ENCODE data around the gene C1GALT1C1L. TPM values are rescaled to one million over a fixed set of nuclear protein-coding genes. Genes with fewer than 3 reads are reported as not detected.

Gene C1GALT1C1L
- total RNA-seq, 1 experiment from 2014 or later = 0.54 TPM

- no TSS peak for BruUV-seq (replicated peaks)
- POLR2A ChIA-PET = no interaction called here
- intact Hi-C loops (cut with micrococcal nuclease; ENCODE audit: unreplicated experiment) = no loop called here
Measured at GRCh38 chr2:43675646-43676321, 445 bp downstream of the C1GALT1C1L start.

GRCh38 chr2:43657241-43657640 lies 19.0 kb downstream of the C1GALT1C1L start:
- no peaks in the 10 kb centered on the region for H3K9me3 ChIP-seq (ENCODE audit: control insufficient read depth, insufficient read depth, low read depth, low read length)
- no peaks in the 10 kb centered on the region for H3K27me3 ChIP-seq (ENCODE audit: control insufficient read depth, insufficient read depth, low read length)
- in situ Hi-C loops (cut with HindIII; ENCODE audit: low pct_unique_long_range_greater_than_20kb, low sequenced_read_pairs) = no loop called here
- H3K4me1 ChIP-seq (ENCODE audit: control insufficient read depth, insufficient read depth, low read length) = no peaks in the 10 kb centered on the region
- no peak for DNase-seq (ENCODE audit: low read depth, low spot score)
- no peak overlapping the region for H3K4me3 ChIP-seq (ENCODE audit: low read depth in 2 of 2, low read length in 2 of 2)
- no TSS peak for BruUV-seq (replicated peaks)
- H3K27ac ChIP-seq (ENCODE audit: low read length) = no peak overlapping the region
- ATAC-seq = no peak
- intact Hi-C loops (cut with micrococcal nuclease; ENCODE audit: unreplicated experiment) = no loop called here
- H3K36me3 ChIP-seq (ENCODE audit: control insufficient read depth, insufficient read depth, low read length) = no peaks in the 10 kb centered on the region
- no peak for TF ChIP-seq SIN3A (IDR thresholded peaks at IDR 0.05; ENCODE audit: borderline replicate concordance, insufficient read depth, low read depth, low read length)
- TF ChIP-seq, protein P1, sequence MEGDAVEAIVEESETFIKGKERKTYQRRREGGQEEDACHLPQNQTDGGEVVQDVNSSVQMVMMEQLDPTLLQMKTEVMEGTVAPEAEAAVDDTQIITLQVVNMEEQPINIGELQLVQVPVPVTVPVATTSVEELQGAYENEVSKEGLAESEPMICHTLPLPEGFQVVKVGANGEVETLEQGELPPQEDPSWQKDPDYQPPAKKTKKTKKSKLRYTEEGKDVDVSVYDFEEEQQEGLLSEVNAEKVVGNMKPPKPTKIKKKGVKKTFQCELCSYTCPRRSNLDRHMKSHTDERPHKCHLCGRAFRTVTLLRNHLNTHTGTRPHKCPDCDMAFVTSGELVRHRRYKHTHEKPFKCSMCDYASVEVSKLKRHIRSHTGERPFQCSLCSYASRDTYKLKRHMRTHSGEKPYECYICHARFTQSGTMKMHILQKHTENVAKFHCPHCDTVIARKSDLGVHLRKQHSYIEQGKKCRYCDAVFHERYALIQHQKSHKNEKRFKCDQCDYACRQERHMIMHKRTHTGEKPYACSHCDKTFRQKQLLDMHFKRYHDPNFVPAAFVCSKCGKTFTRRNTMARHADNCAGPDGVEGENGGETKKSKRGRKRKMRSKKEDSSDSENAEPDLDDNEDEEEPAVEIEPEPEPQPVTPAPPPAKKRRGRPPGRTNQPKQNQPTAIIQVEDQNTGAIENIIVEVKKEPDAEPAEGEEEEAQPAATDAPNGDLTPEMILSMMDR (IDR thresholded peaks at IDR 0.05) = no peak
- no peak for TF ChIP-seq POLR2AphosphoS5 (IDR thresholded peaks at IDR 0.05; ENCODE audit: low read depth, low read length)
- TF ChIP-seq, protein P2, sequence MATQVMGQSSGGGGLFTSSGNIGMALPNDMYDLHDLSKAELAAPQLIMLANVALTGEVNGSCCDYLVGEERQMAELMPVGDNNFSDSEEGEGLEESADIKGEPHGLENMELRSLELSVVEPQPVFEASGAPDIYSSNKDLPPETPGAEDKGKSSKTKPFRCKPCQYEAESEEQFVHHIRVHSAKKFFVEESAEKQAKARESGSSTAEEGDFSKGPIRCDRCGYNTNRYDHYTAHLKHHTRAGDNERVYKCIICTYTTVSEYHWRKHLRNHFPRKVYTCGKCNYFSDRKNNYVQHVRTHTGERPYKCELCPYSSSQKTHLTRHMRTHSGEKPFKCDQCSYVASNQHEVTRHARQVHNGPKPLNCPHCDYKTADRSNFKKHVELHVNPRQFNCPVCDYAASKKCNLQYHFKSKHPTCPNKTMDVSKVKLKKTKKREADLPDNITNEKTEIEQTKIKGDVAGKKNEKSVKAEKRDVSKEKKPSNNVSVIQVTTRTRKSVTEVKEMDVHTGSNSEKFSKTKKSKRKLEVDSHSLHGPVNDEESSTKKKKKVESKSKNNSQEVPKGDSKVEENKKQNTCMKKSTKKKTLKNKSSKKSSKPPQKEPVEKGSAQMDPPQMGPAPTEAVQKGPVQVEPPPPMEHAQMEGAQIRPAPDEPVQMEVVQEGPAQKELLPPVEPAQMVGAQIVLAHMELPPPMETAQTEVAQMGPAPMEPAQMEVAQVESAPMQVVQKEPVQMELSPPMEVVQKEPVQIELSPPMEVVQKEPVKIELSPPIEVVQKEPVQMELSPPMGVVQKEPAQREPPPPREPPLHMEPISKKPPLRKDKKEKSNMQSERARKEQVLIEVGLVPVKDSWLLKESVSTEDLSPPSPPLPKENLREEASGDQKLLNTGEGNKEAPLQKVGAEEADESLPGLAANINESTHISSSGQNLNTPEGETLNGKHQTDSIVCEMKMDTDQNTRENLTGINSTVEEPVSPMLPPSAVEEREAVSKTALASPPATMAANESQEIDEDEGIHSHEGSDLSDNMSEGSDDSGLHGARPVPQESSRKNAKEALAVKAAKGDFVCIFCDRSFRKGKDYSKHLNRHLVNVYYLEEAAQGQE (IDR thresholded peaks at IDR 0.05; ENCODE audit: insufficient read depth in 1 of 2, low read depth in 2 of 2, low read length in 1 of 2) = no peak
- TF ChIP-seq TCF7L2 (IDR thresholded peaks at IDR 0.05; ENCODE audit: low read depth, low read length) = no peak
- CTCF ChIA-PET = no interaction called here
- POLR2A ChIA-PET = no interaction called here

More at GRCh38 chr2:43675646-43676321, 445 bp downstream of the C1GALT1C1L start:
- no peaks in the 10 kb centered on the region for H3K4me1 ChIP-seq (ENCODE audit: control insufficient read depth, insufficient read depth, low read length)
- H3K4me3 ChIP-seq (ENCODE audit: low read depth in 2 of 2, low read length in 2 of 2) = peak overlapping the region; percentile 59 to 71
- no peak for DNase-seq (ENCODE audit: low read depth, low spot score)
- TF ChIP-seq, protein P2 (IDR thresholded peaks at IDR 0.05; ENCODE audit: insufficient read depth in 1 of 2, low read depth in 2 of 2, low read length in 1 of 2) = no peak
- TF ChIP-seq SIN3A (IDR thresholded peaks at IDR 0.05; ENCODE audit: borderline replicate concordance, insufficient read depth, low read depth, low read length) (no peak), TCF7L2 (IDR thresholded peaks at IDR 0.05; ENCODE audit: low read depth, low read length) (no peak), POLR2AphosphoS5 (IDR thresholded peaks at IDR 0.05; ENCODE audit: low read depth, low read length) (no peak)
- TF ChIP-seq, protein P1 (IDR thresholded peaks at IDR 0.05) = no peak
- peak; percentile 63 for ATAC-seq
- H3K9me3 ChIP-seq (ENCODE audit: control insufficient read depth, insufficient read depth, low read depth, low read length) = no peaks in the 10 kb centered on the region
- in situ Hi-C loops (cut with HindIII; ENCODE audit: low pct_unique_long_range_greater_than_20kb, low sequenced_read_pairs) = no loop called here
- peak overlapping the region; percentile 79 for H3K27ac ChIP-seq (ENCODE audit: low read length)
- H3K27me3 ChIP-seq (ENCODE audit: control insufficient read depth, insufficient read depth, low read length) = no peaks in the 10 kb centered on the region
- no peaks in the 10 kb centered on the region for H3K36me3 ChIP-seq (ENCODE audit: control insufficient read depth, insufficient read depth, low read length)
- CTCF ChIA-PET = no interaction called here

Data from Panc1 (cell line).